Fibroblast of lung (primary cell): ENCODE measurements around the gene CDH4.

Source experiments
- CTCF ChIP-seq, 2 donors: IDR thresholded peaks in 1 of 2; conservative IDR thresholded peaks in 1 of 2; 1 replicate in 1 of 2; 2 replicates in 1 of 2; pipeline ENCODE4 v1.5.1; 2011 to 2012; ENCODE audit warnings: low read length in 2 of 2, control low read depth in 1 of 2, inconsistent platforms in 1 of 2, low read depth in 1 of 2, mild to moderate bottlenecking in 1 of 2
- EZH2 ChIP-seq: IDR thresholded peaks from 2 replicates; pipeline ENCODE4 v1.5.1; 2012; ENCODE audit warnings: low read length, control low read depth, mild to moderate bottlenecking; ENCODE audit errors: missing control alignments

GRCh38 chr20:61315319-61315718 is 63.3 kb downstream of the CDH4 start:
- TF ChIP-seq CTCF (conservative IDR thresholded peaks at IDR 0.05 in 1 of 2, IDR thresholded peaks at IDR 0.05 in 1 of 2; ENCODE audit: low read depth in 1 of 2, low read length in 2 of 2): no peak
- no peak for TF ChIP-seq EZH2
